Omental fat pad (tissue), 4 donors: ENCODE results near the gene ZNF223. TPM values are rescaled to one million over a fixed set of nuclear protein-coding genes. Genes with fewer than 3 reads are reported as not detected.
A peak's percentile ranks its signal among the peaks of the same experiment; 100 is the strongest.

Source experiments
- ATAC-seq: fragments of 150-250 bp; one replicate; pipeline ENCODE4 v1.9.1; 2016; ENCODE audit warnings: mild to moderate bottlenecking, moderate library complexity; ENCODE audit not compliant: low FRiP score
- DNase-seq: peaks from one replicate; pipeline ENCODE4 v3.0.0-alpha.2; 2019; ENCODE audit warnings: low spot score
- total RNA-seq, 4 donors: library from RNA; depleted of rRNA; stranded (reverse); fragments of >200 nt; gene quantifications; one replicate each; pipeline ENCODE4 v1.1.0, GENCODE V29; 2016
- TF ChIP-seq, protein P1 (sequence below), 3 donors: fragments of 450-650 bp; IDR thresholded peaks; one replicate each; pipeline ENCODE4 v1.5.1; 2016 to 2017; ENCODE audit warnings: antibody characterized with exemption in 3 of 3, mild to moderate bottlenecking in 3 of 3, moderate library complexity in 2 of 3

Gene ZNF223
- total RNA-seq, 4 donors from 2014 or later = 2.8 to 4.7 (median 3.1) TPM

DNA sequence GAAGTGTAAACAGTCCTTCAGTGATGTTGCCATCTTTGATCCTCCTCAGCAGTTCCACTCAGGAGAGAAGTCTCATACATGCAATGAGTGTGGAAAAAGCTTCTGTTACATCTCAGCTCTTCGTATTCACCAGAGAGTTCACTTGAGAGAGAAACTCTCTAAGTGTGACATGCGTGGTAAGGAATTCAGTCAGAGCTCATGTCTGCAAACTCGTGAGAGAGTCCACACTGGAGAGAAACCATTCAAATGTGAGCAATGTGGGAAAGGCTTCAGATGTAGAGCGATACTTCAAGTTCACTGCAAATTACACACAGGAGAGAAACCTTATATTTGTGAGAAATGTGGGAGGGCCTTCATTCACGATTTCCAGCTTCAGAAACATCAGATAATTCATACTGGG lies 41.4 kb upstream of the ZNF223 start:
- ATAC-seq (no peak), DNase-seq (no peak)
- TF ChIP-seq, protein P1, sequence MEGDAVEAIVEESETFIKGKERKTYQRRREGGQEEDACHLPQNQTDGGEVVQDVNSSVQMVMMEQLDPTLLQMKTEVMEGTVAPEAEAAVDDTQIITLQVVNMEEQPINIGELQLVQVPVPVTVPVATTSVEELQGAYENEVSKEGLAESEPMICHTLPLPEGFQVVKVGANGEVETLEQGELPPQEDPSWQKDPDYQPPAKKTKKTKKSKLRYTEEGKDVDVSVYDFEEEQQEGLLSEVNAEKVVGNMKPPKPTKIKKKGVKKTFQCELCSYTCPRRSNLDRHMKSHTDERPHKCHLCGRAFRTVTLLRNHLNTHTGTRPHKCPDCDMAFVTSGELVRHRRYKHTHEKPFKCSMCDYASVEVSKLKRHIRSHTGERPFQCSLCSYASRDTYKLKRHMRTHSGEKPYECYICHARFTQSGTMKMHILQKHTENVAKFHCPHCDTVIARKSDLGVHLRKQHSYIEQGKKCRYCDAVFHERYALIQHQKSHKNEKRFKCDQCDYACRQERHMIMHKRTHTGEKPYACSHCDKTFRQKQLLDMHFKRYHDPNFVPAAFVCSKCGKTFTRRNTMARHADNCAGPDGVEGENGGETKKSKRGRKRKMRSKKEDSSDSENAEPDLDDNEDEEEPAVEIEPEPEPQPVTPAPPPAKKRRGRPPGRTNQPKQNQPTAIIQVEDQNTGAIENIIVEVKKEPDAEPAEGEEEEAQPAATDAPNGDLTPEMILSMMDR (IDR thresholded peaks at IDR 0.05) = no peak

GRCh38 chr19:44019498-44019897 lies 32.3 kb upstream of the ZNF223 start:
- TF ChIP-seq, protein P1 (IDR thresholded peaks at IDR 0.05) = no peak
- no peak for DNase-seq
- no peak for ATAC-seq

DNA sequence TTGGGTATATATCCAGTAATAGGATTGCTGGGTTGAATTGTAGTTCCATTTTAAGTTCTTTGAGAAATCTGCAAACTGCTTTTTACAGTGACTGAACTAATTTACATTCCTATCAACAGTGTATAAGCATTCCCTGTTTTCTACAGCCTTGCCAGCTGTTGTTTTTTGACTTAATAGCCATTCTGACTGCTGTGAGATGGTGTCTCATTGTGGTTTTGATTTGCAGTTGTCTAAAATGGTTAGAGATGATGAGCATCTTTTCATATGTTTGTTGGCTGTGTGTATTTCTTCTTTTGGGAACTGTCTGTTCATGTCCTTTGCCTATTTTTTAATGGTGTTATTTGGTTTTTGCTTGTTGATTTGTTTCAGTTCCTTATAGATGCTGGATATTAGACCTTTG lies 30.6 kb upstream of the ZNF223 start:
- TF ChIP-seq, protein P1 (IDR thresholded peaks at IDR 0.05) = no peak
- DNase-seq (no peak), ATAC-seq (no peak)

- TF ChIP-seq, protein P1 (IDR thresholded peaks at IDR 0.05) = no peak
- ATAC-seq (no peak), DNase-seq (no peak)
Measured at GRCh38 chr19:44024900-44025216, 27.0 kb upstream of the ZNF223 start.

- DNase-seq (peak; percentile 65), ATAC-seq (peak; percentile 87)
- TF ChIP-seq, protein P1 (IDR thresholded peaks at IDR 0.05) = no peak
Measured at GRCh38 chr19:44025217-44025936, 26.5 kb upstream of the ZNF223 start, which contains the start of gene ZNF222. TSS of gene ZNF222 (plus strand) at chr19:44025379. CDS start at chr19:44025437, 58 bp downstream.

DNA sequence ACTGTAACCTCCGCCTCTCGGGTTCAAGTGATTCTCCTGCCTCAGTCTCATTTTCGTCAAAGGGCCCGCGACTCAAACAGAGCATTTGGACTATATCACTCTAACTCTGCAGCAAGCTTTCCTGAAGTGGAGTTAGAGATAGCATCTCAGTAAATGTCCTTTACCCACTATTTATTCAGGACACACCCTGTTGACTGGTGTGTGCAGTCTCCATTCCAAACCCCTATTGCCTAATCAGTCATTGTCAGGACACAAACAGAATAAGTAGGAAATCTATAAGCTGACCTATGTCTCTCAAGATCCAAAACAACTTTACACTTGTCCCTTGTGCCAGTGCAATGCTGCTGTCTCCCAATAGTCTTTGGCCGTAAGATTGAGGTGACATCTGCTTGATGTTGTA lies 25.2 kb upstream of the ZNF223 start:
- ATAC-seq (no peak), DNase-seq (no peak)
- TF ChIP-seq, protein P1 (IDR thresholded peaks at IDR 0.05) = no peak

GRCh38 chr19:44032001-44032610 lies 19.7 kb upstream of the ZNF223 start:
- TF ChIP-seq, protein P1 (IDR thresholded peaks at IDR 0.05) = no peak
- ATAC-seq = no peak
- no peak for DNase-seq
